Vagina (tissue), 2 donors: ENCODE data around the gene NXT1. TPM values are rescaled to one million over a fixed set of nuclear protein-coding genes. Genes with fewer than 3 reads are reported as not detected.

Experiments used
- DNase-seq, 2 donors: peaks; one replicate each; pipeline ENCODE4 v3.0.0-alpha.2; 2017; ENCODE audit errors: extremely low spot score in 2 of 2
- H3K27ac ChIP-seq: fragments of 200-600 bp; sonication (generic); one replicate; pipeline ENCODE4 v1.5.1; 2019
- H3K27me3 ChIP-seq: fragments of 200-600 bp; sonication (generic); one replicate; pipeline ENCODE4 v1.5.1; 2019
- H3K36me3 ChIP-seq, 2 donors: fragments of 200-600 bp; sonication (generic); one replicate each; pipeline ENCODE4 v1.5.1; 2017 to 2019
- H3K4me1 ChIP-seq: fragments of 200-600 bp; sonication (generic); one replicate; pipeline ENCODE4 v1.5.1; 2019
- H3K4me3 ChIP-seq, 2 donors: fragments of 200-600 bp; sonication (generic); 1 replicate in 1 of 2; 2 replicates in 1 of 2; pipeline ENCODE4 v1.5.1; 2016 to 2019
- H3K9me3 ChIP-seq: fragments of 200-600 bp; sonication (generic); one replicate; pipeline ENCODE4 v1.5.1; 2019
- CTCF ChIP-seq, 3 experiments: fragments of 450-650 bp in 2 of 3; fragments of 200-600 bp in 1 of 3; sonication (generic) in 1 of 3; IDR thresholded peaks; one replicate each; pipeline ENCODE4 v1.5.1; 2017 to 2019; ENCODE audit warnings: antibody characterized with exemption in 3 of 3, mild to moderate bottlenecking in 2 of 3, moderate library complexity in 2 of 3
- POLR2A ChIP-seq, 2 donors: fragments of 450-650 bp; IDR thresholded peaks; one replicate each; pipeline ENCODE4 v1.6.1; 2017; ENCODE audit warnings: antibody characterized with exemption in 2 of 2, mild to moderate bottlenecking in 2 of 2, moderate library complexity in 2 of 2
- POLR2AphosphoS5 ChIP-seq, 2 donors: sonication (generic); formaldehyde crosslinking; IDR thresholded peaks; one replicate each; pipeline ENCODE4 v1.9.0; 2017; ENCODE audit warnings: antibody characterized with exemption in 2 of 2, mild to moderate bottlenecking in 2 of 2, low read depth in 1 of 2; ENCODE audit not compliant: insufficient read depth in 1 of 2
- intact Hi-C: fragments of 100-400 bp; cut with DNase I; formaldehyde crosslinking; loops from one replicate; pipeline ENCODE4 v1.15.1; 2023
- total RNA-seq: library from RNA; depleted of rRNA; stranded (reverse); fragments of >200 nt; gene quantifications from one replicate; pipeline ENCODE4 v1.2.3, GENCODE V29; 2016

NXT1 gene
- total RNA-seq, 1 donor from 2014 or later, result 40.0 TPM

GRCh38 chr20:23308908-23309307 is 41.7 kb upstream of the NXT1 start:
- no peak for TF ChIP-seq CTCF (IDR thresholded peaks at IDR 0.05)
- Histone ChIP-seq H3K9me3 (no peaks in the 10 kb centered on the region), H3K27ac (no peak overlapping the region), H3K36me3 (no peaks in the 10 kb centered on the region), H3K4me1 (no peaks in the 10 kb centered on the region), H3K4me3 (no peak overlapping the region), H3K27me3 (no peaks in the 10 kb centered on the region)
- no peak for DNase-seq
- intact Hi-C loops, result no loop called here

GRCh38 chr20:23309781-23310180 is 40.8 kb upstream of the NXT1 start:
- Histone ChIP-seq H3K36me3 (no peaks in the 10 kb centered on the region), H3K4me1 (no peaks in the 10 kb centered on the region), H3K4me3 (no peak overlapping the region), H3K27me3 (no peaks in the 10 kb centered on the region), H3K9me3 (no peaks in the 10 kb centered on the region), H3K27ac (no peak overlapping the region)
- intact Hi-C loops, result no loop called here
- no peak for TF ChIP-seq POLR2A (IDR thresholded peaks at IDR 0.05)
- TF ChIP-seq CTCF (IDR thresholded peaks at IDR 0.05), result no peak
- TF ChIP-seq POLR2AphosphoS5 (IDR thresholded peaks at IDR 0.05; ENCODE audit: insufficient read depth in 1 of 2, low read depth in 1 of 2), result no peak
- no peak for DNase-seq

- Histone ChIP-seq H3K9me3 (no peaks in the 10 kb centered on the region), H3K4me1 (no peaks in the 10 kb centered on the region), H3K27me3 (no peaks in the 10 kb centered on the region), H3K27ac (no peak overlapping the region), H3K36me3 (no peaks in the 10 kb centered on the region), H3K4me3 (no peak overlapping the region)
- TF ChIP-seq POLR2AphosphoS5 (IDR thresholded peaks at IDR 0.05; ENCODE audit: insufficient read depth in 1 of 2, low read depth in 1 of 2) (no peak), CTCF (IDR thresholded peaks at IDR 0.05) (no peak), POLR2A (IDR thresholded peaks at IDR 0.05) (no peak)
- intact Hi-C loops, result no loop called here
- no peak for DNase-seq
Measured at GRCh38 chr20:23311947-23312506, 38.6 kb upstream of the NXT1 start.

GRCh38 chr20:23313271-23313670 is 37.3 kb upstream of the NXT1 start:
- H3K9me3 ChIP-seq, result no peaks in the 10 kb centered on the region
- TF ChIP-seq POLR2A (IDR thresholded peaks at IDR 0.05) (no peak), POLR2AphosphoS5 (IDR thresholded peaks at IDR 0.05; ENCODE audit: insufficient read depth in 1 of 2, low read depth in 1 of 2) (no peak), CTCF (IDR thresholded peaks at IDR 0.05) (no peak)
- no peaks in the 10 kb centered on the region for H3K4me1 ChIP-seq
- no peak overlapping the region for H3K27ac ChIP-seq
- H3K36me3 ChIP-seq, result no peaks in the 10 kb centered on the region
- H3K4me3 ChIP-seq, result no peak overlapping the region
- DNase-seq, result no peak
- intact Hi-C loops, result no loop called here
- no peaks in the 10 kb centered on the region for H3K27me3 ChIP-seq

GRCh38 chr20:23314699-23315098 is 35.9 kb upstream of the NXT1 start:
- Histone ChIP-seq H3K36me3 (no peaks in the 10 kb centered on the region), H3K27ac (no peak overlapping the region), H3K9me3 (no peaks in the 10 kb centered on the region), H3K27me3 (no peaks in the 10 kb centered on the region), H3K4me1 (no peaks in the 10 kb centered on the region), H3K4me3 (no peak overlapping the region)
- DNase-seq, result no peak
- intact Hi-C loops, result no loop called here
- TF ChIP-seq POLR2AphosphoS5 (IDR thresholded peaks at IDR 0.05; ENCODE audit: insufficient read depth in 1 of 2, low read depth in 1 of 2), result no peak
- TF ChIP-seq CTCF (IDR thresholded peaks at IDR 0.05), result no peak
